SK-N-MC (cell line): ENCODE results near the gene RAPGEF2.

ENCODE experiments used
- DNase-seq: peaks from one replicate; pipeline ENCODE4 v3.0.0-alpha.2; 2011; ENCODE audit warnings: low read depth, low spot score
- H3K27ac ChIP-seq: fragments of 200-600 bp; sonication (generic); 2 replicates; pipeline ENCODE4 v1.5.1; 2016; ENCODE audit warnings: mixed run types
- H3K36me3 ChIP-seq: fragments of 200-600 bp; sonication (generic); 2 replicates; pipeline ENCODE4 v1.6.1; 2017; ENCODE audit warnings: antibody characterized with exemption, low read length, mixed read lengths; ENCODE audit not compliant: insufficient read depth
- H3K4me3 ChIP-seq: fragments of 200-600 bp; sonication (generic); 2 replicates; pipeline ENCODE4 v1.5.1; 2016
- H3K9ac ChIP-seq: fragments of 200-600 bp; sonication (generic); 2 replicates; pipeline ENCODE4 v1.8.0; 2017; ENCODE audit warnings: mixed run types, mixed read lengths; ENCODE audit not compliant: insufficient read length
- H3K9me3 ChIP-seq: fragments of 200-600 bp; sonication (generic); 2 replicates; pipeline ENCODE4 v1.6.1; 2017; ENCODE audit warnings: low read depth, mild to moderate bottlenecking, antibody characterized with exemption, low read length, moderate library complexity, mixed read lengths
- EZH2 ChIP-seq: fragments of 200-600 bp; sonication (generic); IDR thresholded peaks from one replicate; pipeline ENCODE4 v1.6.1; 2017; ENCODE audit warnings: antibody characterized with exemption
- FOXP2 ChIP-seq: optimal IDR thresholded peaks from 2 replicates; pipeline ENCODE3; 2011; ENCODE audit warnings: mild to moderate bottlenecking, moderate library complexity; ENCODE audit not compliant: insufficient read depth; ENCODE audit errors: extremely low read length, control extremely low read depth
- POLR2AphosphoS5 ChIP-seq: IDR thresholded peaks from 2 replicates; pipeline ENCODE4 v1.6.1; 2012; ENCODE audit warnings: mild to moderate bottlenecking, low read depth, low read length, borderline replicate concordance

The RAPGEF2 gene

DNA sequence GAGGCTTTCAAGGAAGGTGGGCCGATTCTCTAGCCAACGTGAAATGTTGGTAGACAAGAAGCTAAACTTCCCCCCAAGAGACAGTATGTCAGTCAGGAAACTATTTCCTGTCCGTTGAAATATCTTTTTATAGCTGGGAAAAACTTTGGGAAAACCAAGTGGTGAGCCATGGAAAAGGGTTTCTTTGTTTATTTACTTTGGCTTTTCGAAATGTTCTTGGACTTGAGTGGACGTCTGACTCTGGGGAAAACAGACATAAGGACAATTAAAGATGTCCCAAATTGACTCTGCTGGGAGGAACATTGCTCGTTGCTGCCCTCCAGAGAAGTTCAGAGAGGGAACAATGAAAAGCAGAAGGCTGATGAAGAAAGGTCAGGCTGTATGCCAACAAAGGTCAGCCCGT, 295.4 kb downstream of the RAPGEF2 start:
- no peak for DNase-seq
- H3K9ac ChIP-seq = no peak overlapping the region
- no peaks in the 10 kb centered on the region for H3K9me3 ChIP-seq
- H3K4me3 ChIP-seq = no peak overlapping the region
- no peak for TF ChIP-seq POLR2AphosphoS5
- no peak for TF ChIP-seq EZH2
- no peak for TF ChIP-seq FOXP2
- no peaks in the 10 kb centered on the region for H3K36me3 ChIP-seq
- no peak overlapping the region for H3K27ac ChIP-seq

DNA sequence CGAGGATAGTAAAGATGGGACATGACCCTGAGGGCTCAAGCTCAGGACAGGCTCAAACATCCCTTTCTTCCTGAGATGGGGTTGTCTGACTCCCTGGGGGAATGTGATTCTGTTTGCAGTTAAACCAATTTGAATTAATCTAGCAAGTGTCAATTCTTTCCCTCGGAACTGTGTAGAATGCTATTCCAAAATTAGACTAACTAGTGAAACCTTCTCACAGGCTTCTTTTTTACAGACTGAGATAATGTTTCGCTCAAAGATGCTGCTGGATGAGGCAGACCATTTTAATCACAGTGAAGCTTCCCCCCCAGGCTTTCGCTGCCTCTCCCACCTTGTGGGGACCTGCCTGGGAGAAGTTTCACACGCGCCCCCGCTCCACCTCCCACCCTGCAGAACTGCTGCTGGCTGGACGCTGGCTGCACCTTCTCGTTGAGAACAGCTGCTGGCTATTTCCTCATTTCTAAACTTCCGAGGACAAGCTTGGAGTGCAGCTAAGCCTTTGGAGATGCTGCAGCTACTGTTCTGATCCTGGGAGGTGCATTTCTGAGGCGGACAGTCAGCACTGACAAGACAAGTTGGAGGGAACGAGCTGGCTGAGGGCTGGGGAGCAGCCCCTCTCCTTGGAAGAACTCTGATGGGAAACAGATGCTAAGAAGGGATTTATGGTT, 297.8 kb downstream of the RAPGEF2 start:
- Histone ChIP-seq H3K9ac (no peak overlapping the region), H3K36me3 (no peaks in the 10 kb centered on the region), H3K4me3 (no peak overlapping the region)

DNA sequence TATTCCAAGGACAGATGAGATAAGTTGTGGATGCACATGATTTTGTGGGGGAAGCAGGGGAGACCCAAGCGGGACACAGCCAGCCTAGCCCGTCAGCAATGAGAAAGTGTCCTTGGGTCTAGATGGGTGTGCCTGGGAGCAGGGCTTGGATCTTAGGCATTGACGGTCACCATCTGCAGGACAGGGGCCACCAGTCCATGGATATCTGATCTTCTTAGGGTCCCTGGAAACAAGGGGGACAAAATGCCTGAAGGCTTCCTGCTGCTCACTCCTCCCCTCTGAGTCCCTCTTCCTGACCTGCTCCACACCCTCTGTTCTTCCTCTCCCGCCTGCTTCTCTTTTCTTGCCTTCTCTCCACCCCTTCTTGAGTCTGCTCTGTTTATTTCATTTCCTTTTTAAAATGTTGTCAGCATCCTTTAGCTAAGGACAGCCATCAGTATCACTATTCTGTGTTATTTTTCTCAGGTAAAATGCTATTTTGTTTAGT, 298.4 kb downstream of the RAPGEF2 start:
- no peak overlapping the region for H3K4me3 ChIP-seq
- no peak for DNase-seq
- H3K27ac ChIP-seq = no peak overlapping the region
- TF ChIP-seq FOXP2 (no peak), POLR2AphosphoS5 (no peak), EZH2 (no peak)
- H3K9me3 ChIP-seq = no peaks in the 10 kb centered on the region
- no peak overlapping the region for H3K9ac ChIP-seq
- H3K36me3 ChIP-seq = no peaks in the 10 kb centered on the region

More for the DNA sequence above, 297.8 kb downstream of the RAPGEF2 start:
- no peaks in the 10 kb centered on the region for H3K9me3 ChIP-seq
- TF ChIP-seq FOXP2 = no peak
- TF ChIP-seq EZH2 = no peak
- no peak for TF ChIP-seq POLR2AphosphoS5
- H3K27ac ChIP-seq = no peak overlapping the region
- no peak for DNase-seq

DNA sequence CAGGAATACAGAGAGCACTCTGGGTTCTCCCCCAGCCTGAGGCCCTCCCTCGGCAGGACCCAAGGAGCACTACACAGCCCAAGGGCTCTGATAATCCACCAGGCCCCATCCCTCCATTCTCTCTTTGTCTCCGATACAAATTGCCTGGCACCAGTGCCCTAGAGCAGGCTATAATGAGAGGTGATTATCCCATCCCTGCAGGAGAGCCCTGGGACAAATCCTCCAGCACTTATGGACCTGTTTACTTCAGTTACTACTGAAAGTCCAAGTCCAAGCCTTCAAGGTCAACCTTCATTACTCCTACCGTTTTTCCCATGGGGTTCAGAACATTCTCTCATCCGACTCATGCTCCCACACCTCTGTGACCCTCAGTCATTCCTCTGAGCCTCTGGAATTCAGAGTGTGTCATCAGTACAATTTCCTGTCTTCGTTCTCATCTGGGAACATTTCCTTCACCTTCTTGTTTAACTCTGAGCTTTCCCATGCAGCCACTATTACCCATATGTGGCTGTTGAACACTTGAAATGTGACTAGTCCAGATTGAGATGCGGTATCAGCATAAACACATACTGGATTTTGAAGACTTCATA, 299.0 kb downstream of the RAPGEF2 start:
- DNase-seq = no peak

More for the DNA sequence above, 299.0 kb downstream of the RAPGEF2 start:
- TF ChIP-seq POLR2AphosphoS5 = no peak
- no peak for TF ChIP-seq EZH2
- no peak for TF ChIP-seq FOXP2
- no peaks in the 10 kb centered on the region for H3K36me3 ChIP-seq
- H3K27ac ChIP-seq = no peak overlapping the region
- H3K9me3 ChIP-seq = no peaks in the 10 kb centered on the region
- H3K9ac ChIP-seq = no peak overlapping the region
- H3K4me3 ChIP-seq = no peak overlapping the region
